Lower lobe of right lung (tissue), 2 donors: Measurements from ENCODE around the gene RAB28. TPM values are rescaled to one million over a fixed set of nuclear protein-coding genes. Genes with fewer than 3 reads are reported as not detected.

ENCODE experiments used
- ATAC-seq, 2 donors: fragments of 200-7000 bp; cut with Tn5 transposase; one replicate each; pipeline ENCODE4 v1.9.1; 2020 to 2022; ENCODE audit warnings: mild to moderate bottlenecking in 2 of 2, moderate library complexity in 2 of 2
- DNase-seq: peaks from one replicate; pipeline ENCODE4 v3.0.0-alpha.2; 2020
- H3K27ac ChIP-seq: fragments of 200-600 bp; one replicate; pipeline ENCODE4 v1.8.0; 2022
- H3K27me3 ChIP-seq: fragments of 200-600 bp; one replicate; pipeline ENCODE4 v1.8.0; 2022; ENCODE audit warnings: low read depth
- H3K36me3 ChIP-seq: fragments of 200-600 bp; one replicate; pipeline ENCODE4 v1.8.0; 2022; ENCODE audit warnings: mild to moderate bottlenecking
- H3K4me1 ChIP-seq: fragments of 200-600 bp; one replicate; pipeline ENCODE4 v1.8.0; 2022
- H3K4me3 ChIP-seq: fragments of 200-600 bp; one replicate; pipeline ENCODE4 v1.8.0; 2022; ENCODE audit warnings: mild to moderate bottlenecking
- H3K9me3 ChIP-seq: fragments of 200-600 bp; one replicate; pipeline ENCODE4 v1.8.0; 2022
- intact Hi-C: fragments of 100-400 bp; cut with DNase I; formaldehyde crosslinking; loops from one replicate; pipeline ENCODE4 v1.11.0; 2022
- total RNA-seq: library from RNA; stranded (reverse); fragmentation: NEBNext Ultra II Directional; extraction: Animal tissue kit (Norgen Biotek cat#: 25700); gene quantifications from one replicate; pipeline ENCODE4 v1.2.1, GENCODE V29; 2021
- TF ChIP-seq, protein P1 (sequence below): fragments of 200-600 bp; IDR thresholded peaks from one replicate; pipeline ENCODE4 v1.8.0; 2022; ENCODE audit warnings: antibody characterized with exemption, mild to moderate bottlenecking
- donor health status: DM: no; HTN: yes; CAD: no; lungs with severe emphysema.

RAB28 gene
- total RNA-seq, 1 donor from 2014 or later, result 18.8 TPM

DNA sequence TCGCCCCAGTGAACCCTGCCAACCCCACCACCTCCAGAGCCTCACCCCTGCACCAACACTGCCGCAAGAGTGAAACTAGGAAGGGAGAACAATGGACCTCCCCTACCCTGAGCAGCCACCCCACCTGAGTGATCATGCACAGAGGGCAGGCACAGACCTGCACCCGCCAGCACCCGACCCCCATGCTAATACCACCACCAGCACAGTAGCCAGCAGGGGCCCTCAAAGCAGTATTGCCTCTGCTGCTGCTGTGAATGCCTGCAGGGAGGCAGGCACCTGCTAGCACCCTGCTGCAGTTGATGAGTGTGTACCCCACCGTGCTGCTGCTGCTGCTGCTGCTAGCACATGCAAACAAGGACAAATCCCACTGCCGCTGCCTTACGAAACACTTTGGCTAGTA is 100.1 kb downstream of the RAB28 start:
- TF ChIP-seq, protein P1, sequence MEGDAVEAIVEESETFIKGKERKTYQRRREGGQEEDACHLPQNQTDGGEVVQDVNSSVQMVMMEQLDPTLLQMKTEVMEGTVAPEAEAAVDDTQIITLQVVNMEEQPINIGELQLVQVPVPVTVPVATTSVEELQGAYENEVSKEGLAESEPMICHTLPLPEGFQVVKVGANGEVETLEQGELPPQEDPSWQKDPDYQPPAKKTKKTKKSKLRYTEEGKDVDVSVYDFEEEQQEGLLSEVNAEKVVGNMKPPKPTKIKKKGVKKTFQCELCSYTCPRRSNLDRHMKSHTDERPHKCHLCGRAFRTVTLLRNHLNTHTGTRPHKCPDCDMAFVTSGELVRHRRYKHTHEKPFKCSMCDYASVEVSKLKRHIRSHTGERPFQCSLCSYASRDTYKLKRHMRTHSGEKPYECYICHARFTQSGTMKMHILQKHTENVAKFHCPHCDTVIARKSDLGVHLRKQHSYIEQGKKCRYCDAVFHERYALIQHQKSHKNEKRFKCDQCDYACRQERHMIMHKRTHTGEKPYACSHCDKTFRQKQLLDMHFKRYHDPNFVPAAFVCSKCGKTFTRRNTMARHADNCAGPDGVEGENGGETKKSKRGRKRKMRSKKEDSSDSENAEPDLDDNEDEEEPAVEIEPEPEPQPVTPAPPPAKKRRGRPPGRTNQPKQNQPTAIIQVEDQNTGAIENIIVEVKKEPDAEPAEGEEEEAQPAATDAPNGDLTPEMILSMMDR, result no peak
- Histone ChIP-seq H3K4me1 (no peaks in the 10 kb centered on the region), H3K4me3 (no peak overlapping the region), H3K27ac (no peak overlapping the region), H3K36me3 (no peaks in the 10 kb centered on the region), H3K9me3 (peaks cover 5% of the 10 kb centered on the region), H3K27me3 (no peaks in the 10 kb centered on the region)
- intact Hi-C loops, result no loop called here
- ATAC-seq (no peak), DNase-seq (peak; percentile 24)

DNA sequence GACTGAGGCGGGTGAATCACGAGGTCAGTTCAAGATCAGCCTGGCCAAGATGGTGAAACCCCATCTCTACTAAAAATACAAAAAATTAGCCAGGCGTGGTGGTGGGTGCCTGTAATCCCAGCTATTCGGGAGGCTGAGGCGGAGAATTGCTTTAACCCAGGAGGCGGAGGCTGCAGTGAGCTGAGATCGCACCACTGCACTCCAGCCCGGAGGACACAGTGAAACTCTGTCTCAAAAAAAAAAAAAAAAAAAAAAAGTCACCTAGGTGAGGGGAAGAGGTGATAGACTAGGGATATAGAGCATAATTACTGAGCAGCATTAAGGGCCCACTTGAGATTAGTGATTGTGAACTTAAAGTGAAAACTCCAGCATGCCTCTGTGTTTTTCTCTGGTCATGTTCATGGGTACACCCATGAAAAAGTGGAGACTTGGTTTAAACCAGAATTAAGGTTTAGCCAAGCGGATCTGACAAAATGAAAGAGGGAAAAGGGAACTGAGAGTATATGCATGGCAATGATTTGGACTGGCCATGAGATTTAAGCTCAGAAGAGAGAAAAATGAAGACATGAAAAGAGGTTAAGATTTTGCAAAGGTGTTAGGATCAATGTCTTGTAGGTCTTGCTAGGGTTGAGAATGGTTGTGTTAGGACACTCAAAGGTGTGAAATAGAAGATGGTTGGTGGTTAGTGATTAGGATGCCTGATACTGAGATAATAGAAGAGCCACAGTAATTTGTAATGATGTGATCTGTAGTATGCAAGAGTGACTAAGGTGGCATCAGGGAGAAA is 105.0 kb downstream of the RAB28 start:
- intact Hi-C loops, result no loop called here
- TF ChIP-seq, protein P1, result no peak
- H3K36me3 ChIP-seq, result peaks cover 13% of the 10 kb centered on the region

DNA sequence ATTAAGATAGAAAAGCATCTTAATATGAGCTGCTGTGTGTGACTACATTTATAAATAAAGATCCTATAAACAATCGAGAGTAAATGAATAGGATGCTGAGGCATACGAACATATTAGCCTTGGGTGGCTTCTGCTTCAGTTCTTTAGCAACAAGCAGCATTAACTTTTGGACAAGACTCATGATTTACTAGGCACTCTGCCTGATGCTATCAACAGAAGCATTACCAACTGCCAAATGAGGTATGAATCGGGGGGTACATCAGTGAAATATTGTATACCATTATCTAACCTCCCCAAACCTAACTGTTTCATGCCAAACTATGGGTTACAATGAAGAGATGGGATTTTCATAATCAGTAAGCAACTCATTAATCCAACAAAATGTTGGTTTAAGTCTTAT is 113.1 kb downstream of the RAB28 start:
- no peaks in the 10 kb centered on the region for H3K9me3 ChIP-seq
- no peak for DNase-seq
- no peak overlapping the region for H3K27ac ChIP-seq
- TF ChIP-seq, protein P1, result no peak
- intact Hi-C loops, result no loop called here
- no peaks in the 10 kb centered on the region for H3K36me3 ChIP-seq
- H3K4me3 ChIP-seq, result no peak overlapping the region
- H3K4me1 ChIP-seq, result no peaks in the 10 kb centered on the region
- no peaks in the 10 kb centered on the region for H3K27me3 ChIP-seq
- no peak for ATAC-seq

More for the DNA sequence above, 105.0 kb downstream of the RAB28 start:
- no peak overlapping the region for H3K4me3 ChIP-seq
- no peaks in the 10 kb centered on the region for H3K27me3 ChIP-seq
- H3K9me3 ChIP-seq, result no peaks in the 10 kb centered on the region
- DNase-seq (no peak), ATAC-seq (no peak)
- no peak overlapping the region for H3K27ac ChIP-seq
- H3K4me1 ChIP-seq, result no peaks in the 10 kb centered on the region

DNA sequence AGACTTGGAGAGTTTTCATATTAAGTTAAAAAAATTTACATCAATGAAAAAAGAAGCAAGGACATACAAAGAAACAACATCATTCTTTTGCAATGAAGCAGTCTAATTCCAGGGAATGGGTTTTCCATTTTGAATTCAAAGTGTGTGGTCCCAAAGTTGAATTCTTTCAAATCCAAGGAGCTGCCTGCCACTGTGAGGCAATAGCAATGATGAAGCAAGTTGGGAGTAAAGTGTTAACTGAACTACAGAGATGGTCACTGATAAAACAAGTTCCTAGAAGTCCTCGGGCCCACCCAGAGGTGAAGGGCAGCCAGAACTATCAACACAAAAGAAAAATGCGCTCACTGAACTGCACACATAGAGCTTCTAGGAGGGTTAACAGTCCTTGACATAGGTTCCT is 115.9 kb downstream of the RAB28 start:
- ATAC-seq (no peak), DNase-seq (no peak)
- intact Hi-C loops, result no loop called here

DNA sequence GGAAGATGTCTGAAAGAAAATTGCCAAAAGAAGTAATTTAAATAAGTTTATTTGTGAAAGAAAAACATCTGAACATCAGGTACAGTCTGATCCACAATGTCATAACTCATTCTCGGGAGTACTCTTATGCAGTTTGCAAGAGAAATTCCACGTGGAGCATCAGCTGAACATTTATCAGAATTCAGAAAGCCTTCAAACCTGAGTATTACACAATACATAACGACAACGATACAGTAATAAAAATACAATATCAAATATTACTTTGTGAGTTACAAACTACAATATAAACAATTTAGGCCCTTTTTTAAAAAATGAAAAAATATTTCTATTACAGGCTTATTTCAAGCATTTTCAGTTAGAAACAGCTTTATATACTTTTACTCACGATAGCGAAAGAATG is 116.4 kb downstream of the RAB28 start:
- DNase-seq (no peak), ATAC-seq (no peak)
- Histone ChIP-seq H3K4me1 (no peaks in the 10 kb centered on the region), H3K4me3 (no peak overlapping the region), H3K36me3 (no peaks in the 10 kb centered on the region), H3K27ac (no peak overlapping the region), H3K9me3 (no peaks in the 10 kb centered on the region), H3K27me3 (no peaks in the 10 kb centered on the region)
- intact Hi-C loops, result no loop called here
- TF ChIP-seq, protein P1, result no peak

More for the DNA sequence above, 115.9 kb downstream of the RAB28 start:
- H3K4me1 ChIP-seq, result no peaks in the 10 kb centered on the region
- no peak overlapping the region for H3K4me3 ChIP-seq
- no peak overlapping the region for H3K27ac ChIP-seq
- H3K27me3 ChIP-seq, result no peaks in the 10 kb centered on the region
- TF ChIP-seq, protein P1, result no peak
- no peaks in the 10 kb centered on the region for H3K36me3 ChIP-seq
- H3K9me3 ChIP-seq, result no peaks in the 10 kb centered on the region
